SK-N-SH treated with all-trans-retinoic acid at 6 μM for 48 hours (cell line): ENCODE measurements around the gene CHN1.

Experiments
- ATAC-seq: fragments of 200-7000 bp; cut with Tn5 transposase; 3 replicates; pipeline ENCODE4 v1.9.1; 2020; ENCODE audit warnings: mild to moderate bottlenecking, moderate library complexity
- ARNTL ChIP-seq: fragments of 450-650 bp; formaldehyde crosslinking; IDR thresholded peaks from 2 replicates; pipeline ENCODE4 v1.5.0; 2020; ENCODE audit warnings: low read depth, mild to moderate bottlenecking, moderate library complexity, borderline replicate concordance
- BACH2 ChIP-seq: fragments of 250-450 bp; sonication (Bioruptor Pico); IDR thresholded peaks from 2 replicates; pipeline ENCODE4 v1.9.0; 2021; ENCODE audit warnings: mild to moderate bottlenecking, borderline replicate concordance
- CSDC2 ChIP-seq: fragments of 250-450 bp; sonication (Bioruptor Pico); IDR thresholded peaks from 2 replicates; pipeline ENCODE4 v1.5.0; 2020; ENCODE audit warnings: mild to moderate bottlenecking, moderate library complexity
- ESRRG ChIP-seq: fragments of 250-450 bp; sonication (Bioruptor Pico); IDR thresholded peaks from 2 replicates; pipeline ENCODE4 v1.6.1; 2021; ENCODE audit warnings: mild to moderate bottlenecking
- GLIS3 ChIP-seq: fragments of 250-450 bp; sonication (Bioruptor Pico); IDR thresholded peaks from 2 replicates; pipeline ENCODE4 v1.5.0; 2020; ENCODE audit warnings: mild to moderate bottlenecking, moderate library complexity
- ISL1 ChIP-seq: fragments of 250-450 bp; sonication (Bioruptor Pico); IDR thresholded peaks from 2 replicates; pipeline ENCODE4 v2.1.2; 2022; ENCODE audit warnings: mild to moderate bottlenecking, moderate library complexity
- OSR1 ChIP-seq: fragments of 250-450 bp; sonication (Bioruptor Pico); IDR thresholded peaks from 2 replicates; pipeline ENCODE4 v1.8.0; 2022; ENCODE audit warnings: moderate library complexity, mild to moderate bottlenecking, inconsistent platforms
- PPARA ChIP-seq: fragments of 250-450 bp; sonication (Bioruptor Pico); IDR thresholded peaks from 2 replicates; pipeline ENCODE4 v1.5.0; 2020; ENCODE audit warnings: mild to moderate bottlenecking, borderline replicate concordance
- RARB ChIP-seq: fragments of 250-450 bp; sonication (Bioruptor Pico); IDR thresholded peaks from 2 replicates; pipeline ENCODE4 v1.8.0; 2021; ENCODE audit warnings: mild to moderate bottlenecking, moderate library complexity
- TCF4 ChIP-seq: fragments of 250-450 bp; sonication (Bioruptor Pico); IDR thresholded peaks from 2 replicates; pipeline ENCODE4 v1.8.0; 2021; ENCODE audit warnings: mild to moderate bottlenecking, moderate library complexity, borderline replicate concordance
- TOX ChIP-seq: fragments of 250-450 bp; sonication (Bioruptor Pico); IDR thresholded peaks from 2 replicates; pipeline ENCODE4 v1.8.0; 2021; ENCODE audit warnings: mild to moderate bottlenecking, moderate library complexity, borderline replicate concordance
- ZC3H10 ChIP-seq: fragments of 250-450 bp; sonication (Bioruptor Pico); IDR thresholded peaks from 2 replicates; pipeline ENCODE4 v1.5.1; 2021; ENCODE audit warnings: mild to moderate bottlenecking, moderate library complexity
- ZFP3 ChIP-seq: fragments of 250-450 bp; sonication (Bioruptor Pico); IDR thresholded peaks from 2 replicates; pipeline ENCODE4 v1.5.0; 2020; ENCODE audit warnings: mild to moderate bottlenecking, moderate library complexity
- ZFP30 ChIP-seq: fragments of 450-650 bp; formaldehyde crosslinking; IDR thresholded peaks from 2 replicates; pipeline ENCODE4 v1.5.0; 2022; ENCODE audit warnings: mild to moderate bottlenecking, moderate library complexity
- ZNF565 ChIP-seq: fragments of 450-650 bp; formaldehyde crosslinking; conservative IDR thresholded peaks from 2 replicates; pipeline ENCODE4 v1.5.0; 2020; ENCODE audit warnings: low read depth, mild to moderate bottlenecking, moderate library complexity
- ZNF70 ChIP-seq: fragments of 450-650 bp; formaldehyde crosslinking; IDR thresholded peaks from 2 replicates; pipeline ENCODE4 v1.5.0; 2020; ENCODE audit warnings: mild to moderate bottlenecking, moderate library complexity
- ZNF8 ChIP-seq: fragments of 450-650 bp; formaldehyde crosslinking; IDR thresholded peaks from 2 replicates; pipeline ENCODE4 v1.5.0; 2020; ENCODE audit warnings: mild to moderate bottlenecking, moderate library complexity
- TF ChIP-seq, protein P1 (sequence below): fragments of 250-450 bp; sonication (Bioruptor Pico); IDR thresholded peaks from 2 replicates; pipeline ENCODE4 v1.8.0; 2020; ENCODE audit warnings: mild to moderate bottlenecking, moderate library complexity, borderline replicate concordance
- TF ChIP-seq, protein P2 (sequence below): fragments of 250-450 bp; sonication (Bioruptor Pico); IDR thresholded peaks from 2 replicates; pipeline ENCODE4 v1.5.1; 2021; ENCODE audit warnings: mild to moderate bottlenecking, moderate library complexity
- TF ChIP-seq, protein P3 (sequence below): fragments of 250-450 bp; sonication (Bioruptor Pico); IDR thresholded peaks from 2 replicates; pipeline ENCODE4 v1.5.0; 2020; ENCODE audit warnings: mild to moderate bottlenecking, moderate library complexity
- TF ChIP-seq, protein P4 (sequence below): fragments of 250-450 bp; sonication (Bioruptor Pico); IDR thresholded peaks from 2 replicates; pipeline ENCODE4 v1.5.1; 2020; ENCODE audit warnings: low read depth, mild to moderate bottlenecking, moderate library complexity
- TF ChIP-seq, protein P5 (sequence below): fragments of 250-450 bp; sonication (Bioruptor Pico); IDR thresholded peaks from 2 replicates; pipeline ENCODE4 v1.8.0; 2021; ENCODE audit warnings: low read depth, mild to moderate bottlenecking, moderate library complexity, borderline replicate concordance

CHN1 gene

DNA sequence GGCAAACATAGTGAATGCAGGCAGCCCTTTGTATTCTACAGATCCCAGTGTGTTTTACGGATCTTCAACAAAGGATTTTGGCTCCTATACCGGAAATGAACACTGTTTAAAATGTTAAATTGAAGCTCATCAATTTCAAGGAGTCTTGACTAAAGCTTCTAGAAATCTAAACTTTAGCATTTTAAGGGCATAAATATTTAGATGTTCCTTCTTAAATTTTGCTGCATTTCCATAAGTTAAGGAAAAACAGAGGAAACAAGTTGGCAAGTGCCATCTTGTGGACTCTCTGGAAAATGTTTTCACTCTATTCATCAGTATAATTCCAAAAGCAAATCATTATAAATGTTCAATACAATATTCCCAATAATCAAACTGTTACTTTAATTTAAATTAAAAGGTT lies 19.6 kb downstream of the CHN1 start:
- peak; percentile 64; the same call in 2 of the 3 replicates for ATAC-seq
- TF ChIP-seq ARNTL (CRISPR knock-in tag) (no peak), PPARA (CRISPR knock-in tag) (no peak), TCF4 (CRISPR knock-in tag) (no peak), ZNF8 (no peak), ZC3H10 (CRISPR knock-in tag) (no peak), ISL1 (CRISPR knock-in tag) (no peak), BACH2 (CRISPR knock-in tag) (no peak), ZNF70 (CRISPR knock-in tag) (no peak), CSDC2 (CRISPR knock-in tag) (no peak), ZFP3 (CRISPR knock-in tag) (no peak), OSR1 (CRISPR knock-in tag) (no peak), TOX (CRISPR knock-in tag) (no peak), ZFP30 (no peak), ZNF565 (CRISPR knock-in tag) (no peak), ESRRG (CRISPR knock-in tag) (no peak), RARB (no peak)
- TF ChIP-seq, protein P1, sequence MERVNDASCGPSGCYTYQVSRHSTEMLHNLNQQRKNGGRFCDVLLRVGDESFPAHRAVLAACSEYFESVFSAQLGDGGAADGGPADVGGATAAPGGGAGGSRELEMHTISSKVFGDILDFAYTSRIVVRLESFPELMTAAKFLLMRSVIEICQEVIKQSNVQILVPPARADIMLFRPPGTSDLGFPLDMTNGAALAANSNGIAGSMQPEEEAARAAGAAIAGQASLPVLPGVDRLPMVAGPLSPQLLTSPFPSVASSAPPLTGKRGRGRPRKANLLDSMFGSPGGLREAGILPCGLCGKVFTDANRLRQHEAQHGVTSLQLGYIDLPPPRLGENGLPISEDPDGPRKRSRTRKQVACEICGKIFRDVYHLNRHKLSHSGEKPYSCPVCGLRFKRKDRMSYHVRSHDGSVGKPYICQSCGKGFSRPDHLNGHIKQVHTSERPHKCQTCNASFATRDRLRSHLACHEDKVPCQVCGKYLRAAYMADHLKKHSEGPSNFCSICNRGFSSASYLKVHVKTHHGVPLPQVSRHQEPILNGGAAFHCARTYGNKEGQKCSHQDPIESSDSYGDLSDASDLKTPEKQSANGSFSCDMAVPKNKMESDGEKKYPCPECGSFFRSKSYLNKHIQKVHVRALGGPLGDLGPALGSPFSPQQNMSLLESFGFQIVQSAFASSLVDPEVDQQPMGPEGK (CRISPR knock-in tag), result no peak
- TF ChIP-seq, protein P2, sequence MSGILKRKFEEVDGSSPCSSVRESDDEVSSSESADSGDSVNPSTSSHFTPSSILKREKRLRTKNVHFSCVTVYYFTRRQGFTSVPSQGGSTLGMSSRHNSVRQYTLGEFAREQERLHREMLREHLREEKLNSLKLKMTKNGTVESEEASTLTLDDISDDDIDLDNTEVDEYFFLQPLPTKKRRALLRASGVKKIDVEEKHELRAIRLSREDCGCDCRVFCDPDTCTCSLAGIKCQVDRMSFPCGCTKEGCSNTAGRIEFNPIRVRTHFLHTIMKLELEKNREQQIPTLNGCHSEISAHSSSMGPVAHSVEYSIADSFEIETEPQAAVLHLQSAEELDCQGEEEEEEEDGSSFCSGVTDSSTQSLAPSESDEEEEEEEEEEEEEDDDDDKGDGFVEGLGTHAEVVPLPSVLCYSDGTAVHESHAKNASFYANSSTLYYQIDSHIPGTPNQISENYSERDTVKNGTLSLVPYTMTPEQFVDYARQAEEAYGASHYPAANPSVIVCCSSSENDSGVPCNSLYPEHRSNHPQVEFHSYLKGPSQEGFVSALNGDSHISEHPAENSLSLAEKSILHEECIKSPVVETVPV, result no peak

DNA sequence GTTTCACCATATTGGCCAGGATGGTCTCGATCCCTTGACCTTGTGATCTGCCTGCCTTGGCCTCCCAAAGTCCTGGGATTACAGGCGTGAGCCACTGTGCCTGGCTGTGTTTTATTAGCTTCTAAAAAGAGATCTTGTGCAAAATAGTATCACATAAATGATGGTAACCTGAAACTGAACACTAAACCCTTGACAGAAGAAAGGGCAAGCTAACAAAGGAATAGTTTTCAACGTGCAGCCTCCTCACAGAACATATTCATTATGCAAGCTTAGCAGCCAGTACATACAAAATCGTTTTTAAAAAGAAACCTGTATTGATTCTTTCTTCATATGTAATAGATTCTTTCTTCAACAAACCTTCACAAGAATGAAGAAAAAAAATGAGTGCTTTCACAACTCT lies 20.6 kb downstream of the CHN1 start:
- no peak for ATAC-seq
- TF ChIP-seq GLIS3 (CRISPR knock-in tag) (no peak), ARNTL (CRISPR knock-in tag) (no peak), ZFP3 (CRISPR knock-in tag) (no peak), TOX (CRISPR knock-in tag) (no peak), ZNF70 (CRISPR knock-in tag) (no peak), RARB (no peak), BACH2 (CRISPR knock-in tag) (no peak), ZNF8 (no peak), PPARA (CRISPR knock-in tag) (no peak)
- TF ChIP-seq, protein P3, sequence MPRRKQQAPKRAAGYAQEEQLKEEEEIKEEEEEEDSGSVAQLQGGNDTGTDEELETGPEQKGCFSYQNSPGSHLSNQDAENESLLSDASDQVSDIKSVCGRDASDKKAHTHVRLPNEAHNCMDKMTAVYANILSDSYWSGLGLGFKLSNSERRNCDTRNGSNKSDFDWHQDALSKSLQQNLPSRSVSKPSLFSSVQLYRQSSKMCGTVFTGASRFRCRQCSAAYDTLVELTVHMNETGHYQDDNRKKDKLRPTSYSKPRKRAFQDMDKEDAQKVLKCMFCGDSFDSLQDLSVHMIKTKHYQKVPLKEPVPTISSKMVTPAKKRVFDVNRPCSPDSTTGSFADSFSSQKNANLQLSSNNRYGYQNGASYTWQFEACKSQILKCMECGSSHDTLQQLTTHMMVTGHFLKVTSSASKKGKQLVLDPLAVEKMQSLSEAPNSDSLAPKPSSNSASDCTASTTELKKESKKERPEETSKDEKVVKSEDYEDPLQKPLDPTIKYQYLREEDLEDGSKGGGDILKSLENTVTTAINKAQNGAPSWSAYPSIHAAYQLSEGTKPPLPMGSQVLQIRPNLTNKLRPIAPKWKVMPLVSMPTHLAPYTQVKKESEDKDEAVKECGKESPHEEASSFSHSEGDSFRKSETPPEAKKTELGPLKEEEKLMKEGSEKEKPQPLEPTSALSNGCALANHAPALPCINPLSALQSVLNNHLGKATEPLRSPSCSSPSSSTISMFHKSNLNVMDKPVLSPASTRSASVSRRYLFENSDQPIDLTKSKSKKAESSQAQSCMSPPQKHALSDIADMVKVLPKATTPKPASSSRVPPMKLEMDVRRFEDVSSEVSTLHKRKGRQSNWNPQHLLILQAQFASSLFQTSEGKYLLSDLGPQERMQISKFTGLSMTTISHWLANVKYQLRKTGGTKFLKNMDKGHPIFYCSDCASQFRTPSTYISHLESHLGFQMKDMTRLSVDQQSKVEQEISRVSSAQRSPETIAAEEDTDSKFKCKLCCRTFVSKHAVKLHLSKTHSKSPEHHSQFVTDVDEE (CRISPR knock-in tag), result no peak
- TF ChIP-seq, protein P4, sequence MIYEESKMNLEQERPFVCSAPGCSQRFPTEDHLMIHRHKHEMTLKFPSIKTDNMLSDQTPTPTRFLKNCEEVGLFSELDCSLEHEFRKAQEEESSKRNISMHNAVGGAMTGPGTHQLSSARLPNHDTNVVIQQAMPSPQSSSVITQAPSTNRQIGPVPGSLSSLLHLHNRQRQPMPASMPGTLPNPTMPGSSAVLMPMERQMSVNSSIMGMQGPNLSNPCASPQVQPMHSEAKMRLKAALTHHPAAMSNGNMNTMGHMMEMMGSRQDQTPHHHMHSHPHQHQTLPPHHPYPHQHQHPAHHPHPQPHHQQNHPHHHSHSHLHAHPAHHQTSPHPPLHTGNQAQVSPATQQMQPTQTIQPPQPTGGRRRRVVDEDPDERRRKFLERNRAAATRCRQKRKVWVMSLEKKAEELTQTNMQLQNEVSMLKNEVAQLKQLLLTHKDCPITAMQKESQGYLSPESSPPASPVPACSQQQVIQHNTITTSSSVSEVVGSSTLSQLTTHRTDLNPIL, result no peak
- TF ChIP-seq, protein P1 (CRISPR knock-in tag), result no peak
- TF ChIP-seq, protein P5, sequence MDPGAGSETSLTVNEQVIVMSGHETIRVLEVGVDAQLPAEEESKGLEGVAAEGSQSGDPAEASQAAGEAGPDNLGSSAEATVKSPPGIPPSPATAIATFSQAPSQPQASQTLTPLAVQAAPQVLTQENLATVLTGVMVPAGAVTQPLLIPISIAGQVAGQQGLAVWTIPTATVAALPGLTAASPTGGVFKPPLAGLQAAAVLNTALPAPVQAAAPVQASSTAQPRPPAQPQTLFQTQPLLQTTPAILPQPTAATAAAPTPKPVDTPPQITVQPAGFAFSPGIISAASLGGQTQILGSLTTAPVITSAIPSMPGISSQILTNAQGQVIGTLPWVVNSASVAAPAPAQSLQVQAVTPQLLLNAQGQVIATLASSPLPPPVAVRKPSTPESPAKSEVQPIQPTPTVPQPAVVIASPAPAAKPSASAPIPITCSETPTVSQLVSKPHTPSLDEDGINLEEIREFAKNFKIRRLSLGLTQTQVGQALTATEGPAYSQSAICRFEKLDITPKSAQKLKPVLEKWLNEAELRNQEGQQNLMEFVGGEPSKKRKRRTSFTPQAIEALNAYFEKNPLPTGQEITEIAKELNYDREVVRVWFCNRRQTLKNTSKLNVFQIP, result no peak
